Activated T-cell treated with anti-CD3 and anti-CD28 coated beads, Interleukin-2, amount 50 U/mL, for 4 hours (primary cell): ENCODE results near the gene RNASE2. TPM values are rescaled to one million over a fixed set of nuclear protein-coding genes. Genes with fewer than 3 reads are reported as not detected.
"Not testable (repeated sequence)": the region's sequence is repeated elsewhere in the genome, so short reads cannot be mapped to it uniquely, and the experiment has no call there.

ENCODE experiments used
- ATAC-seq, 2 donors: fragments of 200-7000 bp; cut with Tn5 transposase; one replicate each; pipeline ENCODE4 v1.10.0; 2021
- DNase-seq: peaks from one replicate; pipeline ENCODE4 v3.0.0-alpha.2; 2020
- H3K27me3 Mint-ChIP-seq: one replicate; pipeline ENCODE4 v1.8.0; 2021; ENCODE audit warnings: low read depth, mixed read lengths
- H3K36me3 Mint-ChIP-seq: one replicate; pipeline ENCODE4 v1.8.0; 2022; ENCODE audit warnings: mixed read lengths; ENCODE audit not compliant: insufficient read depth
- H3K4me1 Mint-ChIP-seq: one replicate; pipeline ENCODE4 v1.8.0; 2021; ENCODE audit warnings: low read depth, mixed read lengths
- H3K4me3 Mint-ChIP-seq: one replicate; pipeline ENCODE4 v1.8.0; 2021; ENCODE audit warnings: mild to moderate bottlenecking, moderate library complexity, mixed read lengths
- H3K9me3 Mint-ChIP-seq: one replicate; pipeline ENCODE4 v1.8.0; 2021; ENCODE audit warnings: mixed read lengths
- total RNA-seq, 3 donors: library from RNA; stranded (reverse); gene quantifications; one replicate each; pipeline ENCODE4 v1.2.1, GENCODE V29; 2021

Gene RNASE2
- not detected for total RNA-seq

- H3K4me1 Mint-ChIP-seq = peaks cover 10% of the 10 kb centered on the region
- H3K9me3 Mint-ChIP-seq, ATAC-seq, H3K4me3 Mint-ChIP-seq, DNase-seq, H3K36me3 Mint-ChIP-seq: not testable (repeated sequence)
- peaks cover 18% of the 10 kb centered on the region for H3K27me3 Mint-ChIP-seq
Measured at GRCh38 chr14:20954736-20955537, at the start of gene RNASE2. Gene RNASE2, plus strand, starts transcription at chr14:20955487. Its CDS starts 285 bp downstream, at chr14:20955772.

- Mint-ChIP-seq H3K9me3 (no peaks in the 10 kb centered on the region), H3K27me3 (peaks cover 18% of the 10 kb centered on the region), H3K36me3 (no peaks in the 10 kb centered on the region), H3K4me1 (no peaks in the 10 kb centered on the region), H3K4me3 (no peak overlapping the region)
- DNase-seq (no peak), ATAC-seq (no peak)
Measured at GRCh38 chr14:20905676-20906075, 49.6 kb upstream of the RNASE2 start.

DNA sequence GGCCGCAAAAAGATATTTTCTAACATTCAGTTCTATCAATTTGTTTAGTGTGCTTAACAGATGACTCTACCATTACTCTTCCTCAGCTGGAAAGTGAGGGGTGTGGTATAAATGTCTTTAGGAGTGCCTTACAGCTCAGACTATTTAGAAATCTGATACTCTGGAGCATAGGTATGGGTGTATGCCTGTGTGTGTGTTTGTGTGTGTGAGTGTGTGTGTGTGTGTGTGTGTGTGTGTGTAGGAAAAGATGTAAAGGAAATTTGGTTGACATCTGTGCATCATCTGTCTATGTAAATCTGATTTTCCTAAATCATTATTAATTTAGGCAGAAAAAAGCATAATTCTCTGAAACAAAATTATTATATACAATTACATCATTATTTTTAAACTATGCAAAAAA lies 48.1 kb upstream of the RNASE2 start:
- H3K9me3 Mint-ChIP-seq = no peaks in the 10 kb centered on the region
- no peaks in the 10 kb centered on the region for H3K36me3 Mint-ChIP-seq
- DNase-seq (no peak), ATAC-seq (no peak)
- no peak overlapping the region for H3K4me3 Mint-ChIP-seq
- no peaks in the 10 kb centered on the region for H3K4me1 Mint-ChIP-seq
- peaks cover 19% of the 10 kb centered on the region for H3K27me3 Mint-ChIP-seq

DNA sequence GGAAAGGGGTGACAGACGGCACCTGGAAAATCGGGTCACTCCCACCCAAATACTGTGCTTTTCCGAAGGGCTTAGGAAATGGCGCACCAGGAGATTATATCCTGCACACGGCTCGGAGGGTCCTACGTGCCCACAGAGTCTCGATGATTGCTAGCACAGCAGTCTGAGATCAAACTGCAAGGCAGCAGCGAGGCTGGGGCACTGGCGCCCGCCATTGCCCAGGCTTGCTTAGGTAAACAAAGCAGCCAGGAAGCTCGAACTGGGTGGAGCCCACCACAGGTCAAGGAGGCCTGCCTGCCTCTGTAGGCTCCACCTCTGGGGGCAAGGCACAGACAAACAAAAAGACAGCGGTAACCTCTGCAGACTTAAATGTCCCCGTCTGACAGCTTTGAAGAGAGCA lies 44.5 kb upstream of the RNASE2 start:
- peaks cover 24% of the 10 kb centered on the region for H3K27me3 Mint-ChIP-seq
- ATAC-seq, H3K4me1 Mint-ChIP-seq, H3K4me3 Mint-ChIP-seq, H3K9me3 Mint-ChIP-seq, H3K36me3 Mint-ChIP-seq, DNase-seq: not testable (repeated sequence)

GRCh38 chr14:20919038-20919756 lies 36.1 kb upstream of the RNASE2 start:
- not testable (repeated sequence) for DNase-seq, H3K36me3 Mint-ChIP-seq, H3K9me3 Mint-ChIP-seq, H3K4me1 Mint-ChIP-seq, H3K4me3 Mint-ChIP-seq, ATAC-seq
- H3K27me3 Mint-ChIP-seq = peaks cover 26% of the 10 kb centered on the region

GRCh38 chr14:20923766-20924297 lies 31.5 kb upstream of the RNASE2 start:
- peaks cover 14% of the 10 kb centered on the region for H3K9me3 Mint-ChIP-seq
- peaks cover 27% of the 10 kb centered on the region for H3K27me3 Mint-ChIP-seq
- not testable (repeated sequence) for DNase-seq, H3K4me1 Mint-ChIP-seq, H3K4me3 Mint-ChIP-seq, H3K36me3 Mint-ChIP-seq, ATAC-seq

GRCh38 chr14:20934148-20934762 lies 21.0 kb upstream of the RNASE2 start:
- H3K36me3 Mint-ChIP-seq = no peaks in the 10 kb centered on the region
- no peak overlapping the region for H3K4me3 Mint-ChIP-seq
- no peak for DNase-seq
- peaks cover 7% of the 10 kb centered on the region for H3K27me3 Mint-ChIP-seq
- H3K9me3 Mint-ChIP-seq = no peaks in the 10 kb centered on the region
- H3K4me1 Mint-ChIP-seq = no peaks in the 10 kb centered on the region
- ATAC-seq = no peak

DNA sequence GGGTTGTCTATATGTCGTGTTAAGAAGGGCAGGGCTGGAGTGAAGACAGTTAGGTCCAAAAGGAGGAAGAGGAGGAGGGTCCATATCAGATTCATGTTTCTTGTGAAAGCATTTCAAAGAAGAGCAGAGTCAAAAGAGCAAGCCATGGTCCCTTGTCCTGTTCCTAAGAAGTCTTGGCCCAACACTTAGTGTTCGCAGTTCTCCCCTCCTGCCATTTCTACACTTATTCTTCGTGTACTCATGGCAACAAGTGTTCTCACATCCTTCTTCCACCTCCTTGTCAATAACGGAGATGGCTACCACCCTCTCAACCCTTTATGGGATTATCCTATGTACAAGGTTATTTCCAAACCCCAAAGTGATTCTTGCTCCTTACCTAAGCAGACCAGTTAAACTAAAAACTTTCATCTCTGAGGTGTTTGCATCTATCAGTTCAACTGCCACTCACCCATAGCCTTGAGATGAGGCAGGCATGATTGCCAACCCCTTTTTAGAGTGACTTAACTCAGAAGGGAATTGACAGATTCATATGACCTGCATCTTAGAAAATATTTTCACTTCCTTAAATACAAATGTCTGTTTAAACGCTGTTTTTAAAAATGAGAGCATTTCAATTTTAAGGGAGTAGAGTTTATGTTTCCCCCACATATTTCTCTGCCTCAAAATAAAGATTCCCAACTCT lies 19.8 kb upstream of the RNASE2 start:
- Mint-ChIP-seq H3K4me3 (no peak overlapping the region), H3K4me1 (no peaks in the 10 kb centered on the region), H3K27me3 (peaks cover 8% of the 10 kb centered on the region), H3K36me3 (no peaks in the 10 kb centered on the region), H3K9me3 (no peaks in the 10 kb centered on the region)
- ATAC-seq (no peak), DNase-seq (no peak)

- peaks cover 28% of the 10 kb centered on the region for H3K27me3 Mint-ChIP-seq
- not testable (repeated sequence) for H3K36me3 Mint-ChIP-seq, DNase-seq, H3K4me1 Mint-ChIP-seq, H3K4me3 Mint-ChIP-seq, ATAC-seq, H3K9me3 Mint-ChIP-seq
Measured at GRCh38 chr14:20945146-20945545, 10.1 kb upstream of the RNASE2 start.

DNA sequence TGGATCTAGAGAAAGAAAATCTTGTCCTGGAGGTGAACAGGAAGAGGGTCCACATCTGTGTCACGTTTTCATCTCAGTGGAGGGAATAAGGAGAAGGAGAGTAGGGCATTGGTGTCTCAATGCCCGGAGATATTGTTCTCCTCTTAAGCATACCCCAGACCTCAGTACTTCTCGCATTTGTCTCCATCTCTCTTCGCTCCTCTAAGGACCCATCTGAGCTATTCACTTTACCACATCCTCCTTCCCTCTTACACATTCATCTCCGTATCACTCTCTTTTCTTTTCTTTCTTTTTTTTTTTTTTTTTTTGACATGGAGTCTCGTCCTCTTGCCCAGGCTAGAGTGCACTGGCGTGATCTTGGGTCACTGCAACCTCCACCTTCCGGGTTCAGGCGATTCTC lies 8.6 kb upstream of the RNASE2 start:
- not testable (repeated sequence) for DNase-seq, ATAC-seq, H3K9me3 Mint-ChIP-seq, H3K4me3 Mint-ChIP-seq, H3K4me1 Mint-ChIP-seq, H3K36me3 Mint-ChIP-seq
- H3K27me3 Mint-ChIP-seq = peaks cover 24% of the 10 kb centered on the region

GRCh38 chr14:20955538-20955873 lies 219 bp downstream of the RNASE2 start:
- not testable (repeated sequence) for ATAC-seq, DNase-seq, H3K9me3 Mint-ChIP-seq, H3K36me3 Mint-ChIP-seq, H3K4me3 Mint-ChIP-seq
- H3K27me3 Mint-ChIP-seq = peaks cover 17% of the 10 kb centered on the region
- H3K4me1 Mint-ChIP-seq = peaks cover 13% of the 10 kb centered on the region

DNA sequence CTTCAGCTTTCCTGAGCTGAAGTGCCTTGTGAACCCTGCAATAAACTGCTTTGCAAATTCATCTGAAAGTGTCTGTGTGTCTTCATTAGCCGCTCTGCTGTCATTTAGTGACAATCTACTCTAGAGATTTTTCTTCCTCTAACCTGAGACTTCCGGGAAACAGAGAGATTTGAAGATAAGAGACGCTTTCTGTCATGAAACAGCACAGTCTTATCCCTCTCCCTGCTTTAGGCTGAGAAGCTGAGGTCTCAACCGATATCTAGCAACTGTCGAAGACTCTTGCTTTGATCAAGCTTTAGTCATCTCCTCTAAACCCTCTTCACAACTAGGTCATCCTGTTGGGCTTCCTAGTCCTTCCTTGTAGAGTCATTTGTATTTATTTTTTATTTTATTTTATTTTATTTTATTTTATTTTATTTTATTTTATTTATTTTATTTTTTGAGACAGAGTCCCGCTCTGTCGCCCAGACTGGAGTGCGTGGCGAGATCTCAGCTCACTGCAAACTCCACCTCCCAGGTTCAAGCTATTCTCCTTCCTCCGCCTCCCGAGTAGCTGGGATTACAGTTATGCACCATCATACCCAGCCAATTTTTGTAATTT lies 1.2 kb downstream of the RNASE2 start:
- ATAC-seq (no peak), DNase-seq (no peak)
- Mint-ChIP-seq H3K4me3 (no peak overlapping the region), H3K9me3 (no peaks in the 10 kb centered on the region), H3K36me3 (no peaks in the 10 kb centered on the region), H3K27me3 (peaks cover 19% of the 10 kb centered on the region), H3K4me1 (peaks cover 19% of the 10 kb centered on the region)

DNA sequence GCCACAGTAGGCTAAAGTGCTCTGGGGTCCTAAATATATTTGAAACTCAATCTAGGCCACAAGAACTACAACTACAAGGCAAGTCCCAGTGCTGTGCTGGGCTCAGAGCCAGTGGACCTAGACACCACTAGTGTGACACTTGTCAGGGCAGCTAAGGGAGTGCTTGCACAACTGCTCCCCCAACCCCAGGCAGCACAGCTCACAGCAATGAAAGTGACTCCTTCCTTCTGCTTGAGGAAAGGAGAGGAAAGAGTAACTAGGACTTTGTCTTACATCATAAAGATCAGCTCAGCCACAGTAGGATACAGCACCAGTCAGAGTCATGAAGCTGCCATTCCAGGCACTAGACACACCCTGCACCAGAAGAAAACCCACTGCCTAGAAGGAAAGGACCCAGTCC lies 3.7 kb downstream of the RNASE2 start:
- not testable (repeated sequence) for H3K36me3 Mint-ChIP-seq, DNase-seq, H3K9me3 Mint-ChIP-seq, H3K4me3 Mint-ChIP-seq, ATAC-seq
- peaks cover 23% of the 10 kb centered on the region for H3K4me1 Mint-ChIP-seq
- H3K27me3 Mint-ChIP-seq = peaks cover 20% of the 10 kb centered on the region

- H3K36me3 Mint-ChIP-seq = no peaks in the 10 kb centered on the region
- ATAC-seq = no peak
- no peak for DNase-seq
- H3K4me1 Mint-ChIP-seq = peaks cover 9% of the 10 kb centered on the region
- H3K9me3 Mint-ChIP-seq = no peaks in the 10 kb centered on the region
- H3K27me3 Mint-ChIP-seq = peaks cover 57% of the 10 kb centered on the region
- H3K4me3 Mint-ChIP-seq = no peak overlapping the region
Measured at GRCh38 chr14:20969336-20969735, 14.0 kb downstream of the RNASE2 start.
